Caco-2 (cell line): Measurements from ENCODE around the gene TMEM9. TPM values are rescaled to one million over a fixed set of nuclear protein-coding genes. Genes with fewer than 3 reads are reported as not detected.

Experiments used
- BruUV-seq: library from RNA; stranded (reverse); fragments of 400-500 nt; replicated peaks from 2 replicates; lab custom pipeline; 2021; lab: Mats Ljungman, UMichigan
- CTCF ChIA-PET: fragments of 300-600 bp; sonication (Branson Sonifier 250); formaldehyde crosslinking; loops from one replicate; lab custom pipeline; 2022; ENCODE audit warnings: antibody characterized with exemption; lab: Charles Lee
- POLR2A ChIA-PET: fragments of 300-600 bp; sonication (Branson Sonifier 250); formaldehyde crosslinking; loops from one replicate; lab custom pipeline; 2022; ENCODE audit warnings: antibody characterized with exemption; lab: Charles Lee
- DNase-seq, 2 experiments: peaks; one replicate each; pipeline versions ENCODE4 v3.0.0 to v3.0.0-alpha.2; 2020 to 2022
- H3K27me3 ChIP-seq: replicated peaks from 2 replicates; pipeline ENCODE4 v1.6.0; 2011; ENCODE audit warnings: low read length; ENCODE audit not compliant: control insufficient read depth, insufficient read depth
- H3K36me3 ChIP-seq: 2 replicates; pipeline ENCODE4 v1.5.1; 2011; ENCODE audit warnings: low read length; ENCODE audit not compliant: control insufficient read depth, insufficient read depth
- H3K4me1 ChIP-seq: fragments of 250-450 bp; sonication (Bioruptor Pico); 2 replicates; pipeline ENCODE4 v1.5.1; 2020; ENCODE audit warnings: mild to moderate bottlenecking
- H3K4me3 ChIP-seq: 2 replicates; pipeline ENCODE4 v1.5.1; 2011; ENCODE audit warnings: low read depth, mild to moderate bottlenecking, control low read depth, low read length
- H3K9me3 ChIP-seq: fragments of 250-450 bp; sonication (Bioruptor Pico); 2 replicates; pipeline ENCODE4 v1.5.1; 2020; ENCODE audit warnings: mild to moderate bottlenecking, moderate library complexity
- H3K27ac Mint-ChIP-seq: one replicate; pipeline ENCODE4 v1.8.0; 2022; ENCODE audit warnings: mixed read lengths; ENCODE audit not compliant: unreplicated experiment
- H3K27me3 Mint-ChIP-seq: one replicate; pipeline ENCODE4 v1.8.0; 2022; ENCODE audit warnings: mixed read lengths; ENCODE audit not compliant: insufficient read depth, unreplicated experiment
- H3K36me3 Mint-ChIP-seq: one replicate; pipeline ENCODE4 v1.8.0; 2022; ENCODE audit warnings: mild to moderate bottlenecking, mixed read lengths; ENCODE audit not compliant: insufficient read depth, unreplicated experiment
- H3K4me1 Mint-ChIP-seq: one replicate; pipeline ENCODE4 v1.8.0; 2022; ENCODE audit warnings: low read depth, mixed read lengths; ENCODE audit not compliant: unreplicated experiment
- H3K4me3 Mint-ChIP-seq: one replicate; pipeline ENCODE4 v1.8.0; 2022; ENCODE audit warnings: mild to moderate bottlenecking, moderate library complexity, mixed read lengths; ENCODE audit not compliant: unreplicated experiment
- H3K9me3 Mint-ChIP-seq: one replicate; pipeline ENCODE4 v1.8.0; 2022; ENCODE audit warnings: mixed read lengths; ENCODE audit not compliant: unreplicated experiment
- intact Hi-C: fragments of 100-400 bp; cut with micrococcal nuclease; formaldehyde crosslinking; loops from one replicate; pipeline ENCODE4 v1.10.0; 2022; ENCODE audit not compliant: unreplicated experiment
- total RNA-seq: library from RNA; stranded (reverse); gene quantifications from 2 replicates; pipeline ENCODE4 v1.2.3, GENCODE V29; 2022
- TF ChIP-seq, protein P1 (sequence below), 2 experiments: fragments of 200-600 bp in 1 of 2; IDR thresholded peaks; 1 replicate in 1 of 2; 2 replicates in 1 of 2; pipeline versions ENCODE4 v1.5.1 to v1.8.0; 2011 to 2022; ENCODE audit warnings: antibody characterized with exemption in 1 of 2, control low read depth in 1 of 2, inconsistent platforms in 1 of 2, low read depth in 1 of 2, low read length in 1 of 2, mild to moderate bottlenecking in 1 of 2, moderate library complexity in 1 of 2; ENCODE audit not compliant: insufficient read depth in 1 of 2, severe bottlenecking in 1 of 2, unreplicated experiment in 1 of 2

The TMEM9 gene
- total RNA-seq, 1 experiment from 2014 or later, result 125 TPM

GRCh38 chr1:201171063-201172036 lies 17.1 kb upstream of the TMEM9 start:
- TF ChIP-seq, protein P1, sequence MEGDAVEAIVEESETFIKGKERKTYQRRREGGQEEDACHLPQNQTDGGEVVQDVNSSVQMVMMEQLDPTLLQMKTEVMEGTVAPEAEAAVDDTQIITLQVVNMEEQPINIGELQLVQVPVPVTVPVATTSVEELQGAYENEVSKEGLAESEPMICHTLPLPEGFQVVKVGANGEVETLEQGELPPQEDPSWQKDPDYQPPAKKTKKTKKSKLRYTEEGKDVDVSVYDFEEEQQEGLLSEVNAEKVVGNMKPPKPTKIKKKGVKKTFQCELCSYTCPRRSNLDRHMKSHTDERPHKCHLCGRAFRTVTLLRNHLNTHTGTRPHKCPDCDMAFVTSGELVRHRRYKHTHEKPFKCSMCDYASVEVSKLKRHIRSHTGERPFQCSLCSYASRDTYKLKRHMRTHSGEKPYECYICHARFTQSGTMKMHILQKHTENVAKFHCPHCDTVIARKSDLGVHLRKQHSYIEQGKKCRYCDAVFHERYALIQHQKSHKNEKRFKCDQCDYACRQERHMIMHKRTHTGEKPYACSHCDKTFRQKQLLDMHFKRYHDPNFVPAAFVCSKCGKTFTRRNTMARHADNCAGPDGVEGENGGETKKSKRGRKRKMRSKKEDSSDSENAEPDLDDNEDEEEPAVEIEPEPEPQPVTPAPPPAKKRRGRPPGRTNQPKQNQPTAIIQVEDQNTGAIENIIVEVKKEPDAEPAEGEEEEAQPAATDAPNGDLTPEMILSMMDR (IDR thresholded peaks at IDR 0.05; ENCODE audit: insufficient read depth in 1 of 2, low read depth in 1 of 2, low read length in 1 of 2, severe bottlenecking in 1 of 2, unreplicated experiment in 1 of 2), result peak; percentile 54 to 69
- Histone ChIP-seq H3K9me3 (no peaks in the 10 kb centered on the region), H3K4me1 (peaks cover 50% of the 10 kb centered on the region), H3K36me3 (no peaks in the 10 kb centered on the region), H3K27me3 (no peaks in the 10 kb centered on the region), H3K4me3 (peak overlapping the region; percentile 33)
- peaks cover 20% of the 10 kb centered on the region for H3K36me3 Mint-ChIP-seq
- ChIA-PET POLR2A (interaction anchor here (0.7 to 1.6 kb wide), 3 partner anchors 17 to 156 kb away, joined by 3 to 5 read pairs (median 4); partner anchors contain the start of gene TMEM9), CTCF (interaction anchor here (0.6 to 2.2 kb wide), 5 partner anchors 17 to 485 kb away, joined by 3 to 10 read pairs (median 3); partner anchors contain the start of gene TMEM9)
- BruUV-seq, result TSS peak; percentile 95
- peak overlapping the region; percentile 84 for H3K4me3 Mint-ChIP-seq
- peak overlapping the region; percentile 91 for H3K27ac Mint-ChIP-seq
- intact Hi-C loops, result loop anchor here (2.0 kb wide), 1 partner anchor 51 kb away; no protein-coding TSS in a partner anchor
- no peaks in the 10 kb centered on the region for H3K27me3 Mint-ChIP-seq
- H3K9me3 Mint-ChIP-seq, result no peaks in the 10 kb centered on the region
- H3K4me1 Mint-ChIP-seq, result peaks cover 42% of the 10 kb centered on the region
- peak; percentile 66 to 92 for DNase-seq

GRCh38 chr1:201170533-201171062 lies 16.3 kb upstream of the TMEM9 start:
- Mint-ChIP-seq H3K27me3 (no peaks in the 10 kb centered on the region), H3K4me1 (peaks cover 42% of the 10 kb centered on the region), H3K9me3 (no peaks in the 10 kb centered on the region), H3K36me3 (peaks cover 20% of the 10 kb centered on the region), H3K4me3 (peak overlapping the region; percentile 84), H3K27ac (peak overlapping the region; percentile 91)
- Histone ChIP-seq H3K27me3 (no peaks in the 10 kb centered on the region), H3K4me1 (peaks cover 44% of the 10 kb centered on the region), H3K9me3 (no peaks in the 10 kb centered on the region), H3K4me3 (peak overlapping the region; percentile 33), H3K36me3 (no peaks in the 10 kb centered on the region)
- peak; percentile 99 for DNase-seq
- ChIA-PET CTCF (interaction anchor here (1.0 to 2.2 kb wide), 4 partner anchors 17 to 84 kb away, joined by 3 to 10 read pairs (median 4); partner anchors contain the start of gene TMEM9), POLR2A (interaction anchor here (0.7 to 1.6 kb wide), 2 partner anchors 16 to 155 kb away, joined by 4 to 5 read pairs; partner anchors contain the start of gene TMEM9)
- TF ChIP-seq, protein P1 (IDR thresholded peaks at IDR 0.05; ENCODE audit: insufficient read depth in 1 of 2, low read depth in 1 of 2, low read length in 1 of 2, severe bottlenecking in 1 of 2, unreplicated experiment in 1 of 2), result no peak
- intact Hi-C loops, result loop anchor here (1.0 to 2.0 kb wide), 4 partner anchors 16 to 276 kb away; partner anchors contain the start of genes INAVA and TMEM9
- BruUV-seq, result no TSS peak
